Activated CD4-positive, alpha-beta T cell treated with anti-CD3 and anti-CD28 coated beads for 1 hour (primary cell): ENCODE measurements around the gene CLHC1.

ENCODE experiments used
- DNase-seq: peaks from one replicate; pipeline ENCODE4 v3.0.0-alpha.2; 2020

The CLHC1 gene

DNA sequence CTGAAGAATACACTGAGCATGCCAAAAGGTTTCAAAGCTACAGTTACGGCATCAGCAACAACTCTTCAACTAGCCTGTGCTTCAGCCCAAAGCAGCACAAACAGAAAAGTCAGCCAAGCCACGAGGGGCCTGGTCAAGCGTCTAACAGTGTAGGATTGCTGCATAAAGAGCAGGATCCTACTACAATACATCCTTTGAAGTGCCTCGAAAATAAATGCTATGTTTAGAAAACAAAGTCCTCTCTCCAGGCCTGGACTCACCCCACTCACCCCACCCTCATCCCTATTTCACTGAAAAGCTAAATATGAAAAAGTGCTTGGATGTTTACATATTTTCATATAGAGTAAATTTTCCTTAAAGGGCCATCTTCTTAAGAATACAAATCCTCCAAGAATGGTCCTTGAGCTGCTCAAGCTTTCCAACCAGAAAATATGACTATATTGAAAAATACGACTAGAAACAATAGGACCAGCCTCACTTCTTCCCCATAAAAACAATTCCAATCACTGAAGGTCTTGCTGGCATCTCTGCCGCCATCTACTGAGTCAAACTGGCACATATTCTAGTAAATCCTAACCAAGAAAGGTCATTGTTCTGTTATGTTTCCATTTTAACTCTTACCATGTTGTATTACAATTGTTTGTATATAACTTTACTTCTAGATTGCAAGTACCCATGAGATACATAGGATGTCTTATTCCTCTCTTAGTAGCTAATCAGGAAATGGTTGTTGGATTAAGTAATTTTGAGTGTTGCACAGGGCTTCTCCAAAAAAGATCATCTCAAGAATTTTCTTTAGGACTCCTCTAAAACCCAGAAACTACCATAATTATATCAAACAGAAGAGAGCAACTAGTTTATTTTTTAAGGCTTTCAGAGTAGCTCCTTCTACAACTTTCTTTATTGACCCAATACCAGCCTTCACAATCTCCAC is 63.6 kb downstream of the CLHC1 start:
- DNase-seq: no peak

DNA sequence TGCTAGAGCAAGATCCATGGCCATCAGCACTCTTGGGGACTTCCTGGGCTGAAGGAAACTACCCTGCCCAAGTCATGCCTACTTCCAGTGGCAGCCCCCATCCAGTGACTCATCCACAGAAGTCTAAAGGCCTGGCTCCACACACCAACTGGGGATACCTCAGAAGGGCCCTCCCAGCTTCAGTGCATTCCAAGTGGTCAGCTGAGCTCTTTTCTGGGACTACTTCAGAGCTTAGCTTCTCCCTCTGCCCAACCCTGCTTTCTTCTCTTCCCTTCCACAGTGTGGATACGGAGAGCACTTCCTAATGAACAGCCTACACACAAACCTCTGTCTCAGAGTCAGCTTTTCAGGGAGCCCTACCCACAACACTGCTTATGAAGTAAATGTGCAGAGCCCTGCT is 66.5 kb downstream of the CLHC1 start:
- DNase-seq: no peak

DNA sequence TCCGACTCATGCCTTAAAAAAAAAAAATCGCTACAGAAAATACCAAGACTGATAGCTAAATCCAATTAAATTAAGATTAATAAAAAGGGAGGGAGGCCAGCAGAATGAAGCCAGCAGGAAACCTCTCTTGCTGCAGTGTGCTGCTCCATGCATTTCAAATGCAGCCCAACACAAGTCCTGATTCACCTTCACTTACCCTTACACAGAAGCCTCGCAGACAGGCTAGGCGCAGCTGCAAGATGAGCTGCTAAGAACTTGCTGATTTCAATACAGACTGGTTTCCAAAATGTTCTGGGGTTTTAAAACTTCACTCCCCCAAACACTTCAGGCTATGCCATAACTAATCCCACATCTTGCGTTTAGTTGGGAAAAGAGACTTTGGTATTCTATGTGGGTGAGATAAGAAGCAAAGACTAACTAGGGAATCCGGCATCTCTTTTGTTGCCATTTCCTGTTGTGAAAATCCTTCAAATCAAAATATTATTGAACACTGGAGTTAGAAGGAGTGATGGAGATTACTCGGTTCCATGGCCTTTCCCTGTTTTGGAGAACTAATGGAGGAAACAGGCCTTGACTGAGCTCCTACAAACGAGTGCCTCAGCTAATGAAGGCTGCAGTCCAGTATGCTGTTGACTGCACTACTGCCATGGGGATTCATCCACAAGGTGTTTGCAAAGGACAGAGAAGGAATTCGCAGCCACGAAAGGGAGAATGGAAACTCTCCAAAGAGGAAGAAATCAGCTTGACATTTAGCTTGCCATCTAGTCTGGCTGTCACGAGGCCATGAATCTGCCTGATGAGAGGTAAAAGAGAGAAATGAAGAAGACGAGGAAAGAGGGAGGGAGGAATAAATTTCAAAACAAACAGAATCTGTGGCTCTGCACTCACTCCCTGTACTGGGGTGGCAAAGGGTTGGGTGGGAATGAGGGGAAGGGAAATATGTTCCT is 67.3 kb downstream of the CLHC1 start:
- DNase-seq: no peak

DNA sequence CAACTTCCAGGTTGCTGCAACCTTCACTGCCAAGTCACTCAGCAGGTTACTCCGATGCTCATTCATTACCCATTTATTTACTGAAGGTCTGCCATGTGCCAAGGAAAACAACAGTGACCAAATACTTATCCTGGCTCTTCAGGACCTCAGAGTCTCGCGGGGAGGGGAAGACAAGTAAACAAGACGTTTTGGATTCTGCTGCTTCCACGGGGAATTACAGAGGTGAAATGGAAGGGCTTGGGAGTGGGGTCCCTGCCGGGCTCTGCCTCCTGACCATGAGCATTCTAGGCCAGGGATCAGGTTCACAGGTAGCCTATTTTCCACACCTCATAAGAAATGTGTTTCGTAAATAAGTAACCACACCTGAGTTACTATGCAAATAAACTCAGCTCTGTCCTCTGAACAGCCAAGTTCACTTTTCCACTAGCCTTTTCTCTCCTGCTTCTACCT is 68.1 kb downstream of the CLHC1 start:
- no peak for DNase-seq

DNA sequence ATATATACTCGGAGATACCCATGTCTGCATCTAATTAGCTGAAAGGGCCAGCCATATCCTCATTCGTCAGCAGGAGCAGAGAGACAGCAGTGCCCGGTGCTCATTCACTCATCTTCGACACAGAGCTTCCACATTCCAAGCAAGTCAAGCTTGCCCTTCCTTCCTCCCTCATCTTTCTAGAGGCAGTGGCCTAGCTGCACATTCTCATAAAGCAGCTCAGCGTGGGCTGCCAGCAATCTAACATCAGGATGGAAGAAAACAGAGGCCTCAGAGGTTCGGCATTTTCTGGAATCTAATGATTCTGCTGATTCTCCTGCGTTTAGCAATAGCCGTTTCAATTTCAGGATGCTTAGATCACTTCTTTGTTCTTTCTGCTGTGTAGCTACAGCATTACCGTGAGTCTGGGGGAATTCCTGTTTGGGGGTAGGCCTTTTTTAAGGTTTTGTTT is 68.8 kb downstream of the CLHC1 start:
- no peak for DNase-seq

DNA sequence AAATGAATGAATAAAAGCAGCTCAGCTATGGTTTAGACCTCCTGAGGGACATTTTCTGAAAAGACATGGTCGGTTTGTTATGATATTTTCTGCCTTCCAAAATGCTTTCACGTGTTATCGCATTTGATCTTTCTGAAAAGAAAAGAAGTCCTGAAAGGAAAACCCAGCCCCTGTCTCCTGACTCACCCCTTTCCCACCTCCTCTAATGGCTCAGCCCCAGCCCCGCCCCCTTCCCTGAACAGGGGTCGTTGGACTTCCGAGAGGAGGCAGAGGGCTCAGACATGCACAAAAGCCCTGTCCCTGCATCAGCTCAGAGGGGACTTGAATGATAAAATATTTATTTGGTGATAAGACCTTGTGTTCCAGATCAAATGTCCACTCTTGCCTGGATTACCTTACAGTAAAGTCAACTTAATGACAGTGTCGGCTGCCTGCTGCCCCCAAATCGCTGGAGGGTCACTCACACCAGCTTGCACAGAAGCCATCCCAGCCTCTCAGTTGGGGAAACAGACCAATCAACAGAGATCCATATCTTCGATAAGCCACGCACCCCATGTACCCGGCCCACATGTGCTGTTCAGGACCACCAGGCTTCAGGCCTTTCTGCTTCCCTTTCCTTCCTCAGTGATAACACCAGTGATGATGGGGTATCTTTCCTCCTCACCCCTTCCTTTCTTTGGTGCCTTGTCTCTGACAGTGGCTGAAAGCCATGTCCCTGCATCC is 69.6 kb downstream of the CLHC1 start:
- no peak for DNase-seq

DNA sequence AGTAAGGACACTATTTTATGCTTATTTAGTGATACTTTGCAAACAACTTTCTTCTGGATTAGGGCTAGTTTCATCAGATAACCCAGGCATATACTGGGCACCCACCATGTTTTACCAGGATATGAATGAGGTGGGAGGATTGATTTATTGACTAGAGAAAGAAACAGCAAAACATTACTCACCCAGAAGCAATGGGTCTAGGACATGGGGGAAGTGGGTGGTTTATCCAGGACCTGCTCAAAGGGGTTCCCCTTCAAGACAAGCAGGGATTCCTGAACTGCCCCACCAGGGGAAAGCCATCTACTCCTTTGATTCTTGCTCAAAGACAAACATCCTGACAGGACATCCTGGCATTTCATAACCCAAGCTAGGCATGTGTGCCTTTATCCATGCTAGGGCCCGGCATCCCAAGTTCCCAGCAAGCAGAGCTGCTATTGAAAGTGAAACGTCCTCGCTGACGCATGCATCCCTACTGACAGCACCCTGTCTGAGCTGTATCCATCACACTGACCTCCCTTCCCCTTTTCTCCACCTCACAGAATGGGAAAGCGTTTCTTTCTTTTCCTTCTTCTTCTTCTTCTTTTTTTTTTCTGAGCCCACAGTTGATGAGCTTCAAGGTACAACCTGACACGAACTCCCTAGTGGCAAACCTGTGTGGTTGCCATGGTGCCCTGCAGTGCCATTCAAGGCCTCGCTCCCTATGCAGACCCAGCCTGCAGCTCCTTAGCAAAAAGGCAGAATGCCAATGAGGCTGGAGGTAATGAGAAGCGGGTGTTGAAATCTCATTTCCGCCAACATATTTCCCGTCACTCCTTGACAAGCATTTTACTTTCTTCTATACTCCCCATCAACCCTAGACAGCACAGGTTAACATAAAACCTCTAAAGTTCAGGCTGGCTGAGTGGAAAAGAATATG is 70.5 kb downstream of the CLHC1 start:
- no peak for DNase-seq

DNA sequence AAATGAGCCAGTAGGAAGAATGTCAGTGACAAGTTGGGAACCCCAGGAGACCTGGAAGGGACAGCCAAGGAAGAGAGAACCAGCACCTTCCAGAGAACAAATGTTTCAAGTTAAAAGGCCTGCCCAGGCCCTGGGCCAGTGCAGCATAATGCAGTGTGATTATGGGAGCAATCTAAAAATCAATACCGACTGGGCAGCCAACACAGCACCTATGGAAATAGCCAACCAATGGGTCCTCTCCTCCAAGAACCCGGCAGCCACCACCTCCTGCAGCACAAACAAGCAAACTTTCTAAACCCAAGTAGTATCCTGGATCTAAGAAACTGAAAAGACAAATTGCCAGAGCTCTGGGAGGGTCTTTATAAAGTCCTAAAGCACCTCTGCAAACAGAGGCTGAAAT is 71.7 kb downstream of the CLHC1 start:
- DNase-seq: no peak

DNA sequence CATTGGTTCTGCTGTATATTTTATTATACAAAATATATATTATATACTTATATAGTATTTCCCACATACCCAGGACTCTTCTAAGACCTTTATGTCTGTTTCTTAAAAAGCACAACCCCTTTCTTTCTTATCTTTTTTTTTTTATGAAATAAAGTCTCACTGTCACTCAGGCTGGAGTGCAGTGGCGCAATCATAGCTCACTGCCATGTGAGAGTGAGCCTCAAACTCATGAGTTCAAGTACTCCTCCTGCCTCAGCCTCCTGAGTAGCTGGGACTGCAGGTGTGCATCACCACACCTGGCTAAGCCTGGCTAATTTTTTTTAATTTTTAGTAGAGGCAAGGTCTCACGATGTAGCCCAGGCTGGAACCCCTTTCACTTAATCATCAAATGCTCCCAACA is 72.3 kb downstream of the CLHC1 start:
- no peak for DNase-seq

DNA sequence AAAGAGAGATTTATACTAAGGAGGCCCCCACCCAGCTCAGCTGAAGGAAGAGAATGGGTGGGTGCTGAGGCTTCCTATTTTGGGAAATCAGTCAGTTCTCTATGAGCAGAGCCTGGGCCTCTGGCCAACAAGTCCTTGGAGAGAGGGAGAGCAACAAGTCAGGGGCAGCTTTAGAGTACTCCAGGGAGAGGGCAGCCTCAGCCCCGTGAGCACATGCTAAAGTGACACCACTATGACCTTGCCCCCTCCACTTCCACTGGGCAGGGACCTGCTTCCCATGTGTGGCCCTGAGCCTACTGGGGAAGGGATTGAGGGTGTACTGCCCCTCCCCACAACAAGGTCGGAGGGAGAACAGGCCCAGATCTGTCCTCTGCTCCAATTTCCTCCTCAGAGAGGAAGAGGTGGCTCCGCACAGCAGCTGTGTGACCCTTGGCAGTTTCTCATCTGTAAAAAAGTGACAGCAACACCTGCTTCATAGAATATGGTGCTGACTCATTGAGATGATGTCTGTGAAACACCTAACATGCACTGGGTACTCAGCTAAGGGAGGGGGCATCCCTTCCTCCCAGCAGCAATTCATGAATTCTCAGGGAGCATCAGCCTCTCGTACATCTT is 72.9 kb downstream of the CLHC1 start:
- DNase-seq: no peak

DNA sequence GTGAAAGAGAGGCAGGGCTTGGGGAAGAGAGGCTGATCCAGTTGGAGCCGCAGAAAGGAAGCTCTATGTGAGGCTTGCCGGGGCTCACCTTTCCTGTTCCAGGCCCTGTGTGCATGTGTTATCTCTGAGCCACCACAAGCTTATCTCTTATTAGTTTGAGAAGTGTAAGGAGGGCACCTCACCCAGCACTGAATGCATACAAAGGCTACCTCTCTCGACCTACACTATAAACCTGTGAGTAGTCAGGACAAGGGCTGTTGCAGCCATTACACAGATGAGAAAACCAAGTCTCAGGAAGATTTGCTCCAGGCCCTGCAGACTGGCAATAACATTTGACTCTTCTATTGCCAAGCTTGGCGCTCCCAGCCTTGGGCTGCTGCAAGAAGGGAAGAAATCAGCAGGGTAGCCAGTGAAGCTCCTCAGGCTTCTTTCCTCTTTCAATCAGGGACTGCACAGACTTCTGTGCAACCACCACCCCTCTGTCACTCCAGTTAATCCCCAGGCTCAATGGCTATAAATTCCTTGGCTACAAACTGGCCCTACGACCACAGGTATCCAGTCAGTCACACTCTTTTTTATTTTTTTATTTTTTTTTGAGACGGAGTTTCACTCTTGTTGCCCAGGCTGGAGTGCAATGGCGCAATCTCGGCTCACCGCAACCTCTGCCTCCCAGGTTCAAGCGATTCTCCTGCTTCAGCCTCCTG is 73.8 kb downstream of the CLHC1 start:
- no peak for DNase-seq

DNA sequence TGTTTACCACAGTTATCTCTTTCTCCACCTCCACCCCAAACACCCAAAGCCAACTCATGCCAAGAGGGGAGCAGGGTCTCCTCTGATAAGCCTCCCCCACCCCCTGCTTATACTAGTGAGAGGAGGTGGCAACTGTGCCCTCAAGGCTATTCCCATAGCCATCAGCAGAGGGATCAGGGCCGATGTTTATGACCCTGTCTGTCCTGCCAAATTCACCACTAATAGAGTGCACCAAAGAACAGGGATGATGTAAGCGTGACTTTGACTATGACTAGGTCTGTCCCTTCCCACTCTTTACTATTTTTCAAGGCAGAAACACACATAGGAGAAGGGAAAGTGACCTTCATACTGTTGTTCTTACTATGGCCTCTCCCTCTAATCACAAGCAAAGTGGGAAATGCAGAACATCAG is 74.6 kb downstream of the CLHC1 start:
- DNase-seq: no peak

DNA sequence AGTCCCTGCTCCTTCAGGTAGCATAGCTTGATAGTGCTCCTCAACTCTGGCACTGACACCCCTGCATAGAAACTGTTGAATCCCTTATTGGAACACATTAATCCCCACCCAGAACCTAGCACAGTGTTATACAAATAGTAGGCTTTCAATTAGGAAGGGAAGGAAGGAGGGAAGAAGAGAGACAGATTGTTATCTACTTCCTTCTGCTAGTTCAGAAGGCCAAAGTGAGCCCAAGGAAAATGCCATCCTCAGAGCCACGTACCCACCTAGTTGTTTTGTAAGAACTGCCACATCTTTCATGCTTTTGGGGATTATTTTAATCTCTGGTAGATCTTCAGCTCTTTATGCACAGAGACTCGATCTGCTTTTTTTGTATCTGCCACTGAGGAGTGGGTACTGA is 75.1 kb downstream of the CLHC1 start:
- DNase-seq: no peak

DNA sequence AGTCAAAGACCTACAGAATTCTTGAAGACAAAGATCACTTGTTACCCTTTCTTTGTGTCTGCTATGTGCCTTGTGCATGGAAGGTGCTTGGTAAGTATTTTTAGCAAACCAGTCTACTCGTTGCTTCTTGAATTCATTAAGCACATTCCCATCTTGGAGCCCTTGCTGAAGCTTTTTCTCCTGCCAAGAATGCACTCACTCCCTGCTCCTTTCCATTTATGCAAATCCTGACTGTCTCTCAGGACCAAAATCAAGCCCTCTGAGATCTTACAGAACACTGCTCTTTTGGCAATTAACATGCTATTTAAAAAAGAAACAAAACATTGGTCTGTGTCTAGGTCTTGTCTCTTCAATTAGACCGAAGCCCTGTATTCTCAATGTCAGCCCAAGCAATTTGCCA is 75.8 kb downstream of the CLHC1 start:
- DNase-seq: no peak

DNA sequence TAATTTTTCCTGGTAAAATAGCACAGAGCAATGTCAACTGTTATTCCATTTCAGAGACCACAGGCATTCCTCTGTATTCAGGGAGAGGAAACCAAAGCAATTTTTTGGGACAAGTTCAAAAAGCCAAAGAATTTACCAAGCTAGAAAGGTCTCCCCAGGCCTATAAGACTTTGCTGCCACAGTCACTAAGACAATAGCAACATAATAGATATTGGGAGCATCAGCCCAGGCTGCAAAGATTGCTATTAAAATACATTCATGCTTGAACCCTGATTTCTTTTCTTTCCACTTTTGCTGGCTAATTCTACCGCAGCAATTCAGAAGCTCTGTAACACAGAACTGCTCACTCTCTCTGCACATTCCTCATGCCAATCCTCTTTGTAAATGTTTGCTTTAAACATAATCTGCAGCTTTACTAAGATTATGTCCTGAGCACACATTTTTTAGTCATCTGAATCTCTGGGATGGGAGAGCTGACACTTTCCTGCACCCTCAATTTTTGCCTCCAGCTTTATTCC is 76.3 kb downstream of the CLHC1 start:
- no peak for DNase-seq

DNA sequence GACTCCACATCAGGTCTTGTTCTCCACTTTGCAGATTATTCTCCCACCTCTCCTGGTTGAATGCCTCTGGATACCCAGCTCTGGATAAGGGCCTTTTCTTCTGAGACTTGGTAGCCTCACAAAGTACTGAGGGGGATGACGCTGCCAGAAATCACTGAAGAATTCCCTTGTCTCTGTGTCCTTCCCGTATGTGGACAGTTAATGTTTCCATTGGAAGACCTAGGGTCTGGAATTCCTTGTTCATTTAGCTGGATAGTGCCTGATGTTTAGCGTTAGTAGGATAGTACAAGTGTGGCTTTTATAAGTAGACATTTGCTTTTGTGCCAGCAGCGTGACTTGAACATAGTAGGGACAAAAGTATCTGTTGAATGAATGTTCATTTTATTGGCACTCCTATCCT is 76.9 kb downstream of the CLHC1 start:
- no peak for DNase-seq

DNA sequence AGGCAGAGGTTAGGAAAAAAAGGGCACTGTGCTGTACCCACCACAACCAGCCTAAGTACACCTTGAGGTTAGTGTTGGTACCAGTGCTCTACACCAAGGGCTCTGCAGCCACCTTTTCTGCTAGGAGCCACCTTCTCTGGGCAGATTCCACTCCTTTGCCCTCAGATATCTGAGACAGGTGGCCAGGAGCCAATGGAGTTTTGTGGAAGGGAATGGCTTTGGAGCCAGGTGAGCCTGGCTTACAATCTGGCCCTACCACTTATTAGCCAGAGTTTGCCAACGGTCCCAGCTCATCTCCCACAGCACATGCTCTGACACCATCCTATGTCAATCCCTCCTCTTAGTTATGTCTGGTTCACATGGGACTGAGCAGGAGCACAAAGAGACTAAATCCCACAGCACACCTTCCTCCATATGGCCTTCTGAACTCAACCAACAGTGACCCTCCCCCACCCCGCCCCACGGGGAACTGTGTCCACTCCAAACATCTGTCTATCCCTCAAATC is 77.5 kb downstream of the CLHC1 start:
- no peak for DNase-seq

DNA sequence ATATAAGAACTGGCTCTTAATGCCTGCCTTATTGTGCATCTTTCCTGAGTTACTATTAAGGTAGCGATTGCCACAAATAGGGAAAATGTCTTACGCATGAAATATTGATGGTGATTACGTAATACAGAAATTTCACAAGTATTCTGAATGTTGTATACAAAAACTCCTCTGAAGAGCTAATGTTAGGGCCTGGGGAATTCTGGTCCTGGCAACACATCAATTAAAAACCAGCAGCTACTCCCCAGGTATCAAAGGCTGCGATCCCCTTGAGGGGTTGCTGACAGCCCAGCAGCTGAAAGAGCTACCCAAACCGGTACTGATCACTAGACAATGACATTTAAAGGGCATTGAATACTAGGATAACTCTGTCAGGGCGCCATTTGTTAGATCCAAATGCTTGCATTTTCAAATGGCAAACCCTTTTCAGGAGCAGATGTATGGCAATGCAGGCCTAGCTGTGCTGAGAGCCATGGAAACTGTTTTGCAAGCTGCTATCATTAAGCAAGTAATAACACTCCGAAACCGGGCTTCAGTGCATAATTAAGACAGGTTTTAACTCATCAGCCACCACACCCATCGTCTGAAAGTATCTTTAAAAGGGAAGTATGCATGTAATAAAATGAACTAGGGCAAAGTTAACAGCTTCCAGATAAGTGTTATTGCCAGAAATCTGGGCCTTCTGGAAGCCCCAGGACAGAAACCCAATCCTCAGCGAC is 78.4 kb downstream of the CLHC1 start:
- no peak for DNase-seq
